A549 (cell line): ENCODE results near the gene INTS4.

Experiments used
- ATOH8 ChIP-seq: fragments of 250-450 bp; sonication (Bioruptor Pico); IDR thresholded peaks from 2 replicates; pipeline ENCODE4 v1.5.0; 2020; ENCODE audit warnings: low read depth, mild to moderate bottlenecking, moderate library complexity
- BCL3 ChIP-seq: fragments of >200 bp; sonication (Bioruptor Twin); formaldehyde crosslinking; IDR thresholded peaks from 3 replicates; pipeline ENCODE4 v1.6.1; 2016
- CTCF ChIP-seq: fragments of >200 bp; sonication (Bioruptor Twin); formaldehyde crosslinking; IDR thresholded peaks from 3 replicates; pipeline ENCODE4 v1.5.1; 2016
- HOXA7 ChIP-seq: fragments of 250-450 bp; sonication (Bioruptor Pico); IDR thresholded peaks from 2 replicates; pipeline ENCODE4 v1.5.0; 2020; ENCODE audit warnings: mild to moderate bottlenecking, moderate library complexity
- KDM5A ChIP-seq: fragments of 200-600 bp; sonication (generic); IDR thresholded peaks from 2 replicates; pipeline ENCODE4 v1.6.1; 2016; ENCODE audit warnings: antibody characterized with exemption, mild to moderate bottlenecking
- MAX ChIP-seq: IDR thresholded peaks from 2 replicates; pipeline ENCODE4 v1.6.1; 2012
- NR3C1 ChIP-seq: fragments of >200 bp; sonication (Bioruptor Twin); formaldehyde crosslinking; IDR thresholded peaks from 3 replicates; pipeline ENCODE4 v1.6.1; 2017
- POLR2A ChIP-seq: IDR thresholded peaks from 2 replicates; pipeline ENCODE4 v1.6.1; 2012; ENCODE audit warnings: mild to moderate bottlenecking, low read length
- RFX5 ChIP-seq: fragments of 450-650 bp; IDR thresholded peaks from 2 replicates; pipeline ENCODE4 v1.7.1; 2014; ENCODE audit warnings: antibody characterized with exemption, mild to moderate bottlenecking, moderate library complexity
- SMC3 ChIP-seq: fragments of >200 bp; sonication (Bioruptor Twin); formaldehyde crosslinking; IDR thresholded peaks from 3 replicates; pipeline ENCODE4 v1.6.1; 2018; ENCODE audit warnings: inconsistent platforms
- ZSCAN20 ChIP-seq: fragments of 250-450 bp; sonication (Bioruptor Pico); IDR thresholded peaks from 2 replicates; pipeline ENCODE4 v1.8.0; 2022; ENCODE audit warnings: mild to moderate bottlenecking, moderate library complexity

GRCh38 chr11:77868744-77869143, 125.7 kb downstream of the INTS4 start:
- TF ChIP-seq KDM5A, result no peak
- no peak for TF ChIP-seq RFX5
- no peak for TF ChIP-seq MAX
- TF ChIP-seq POLR2A, result no peak
- no peak for TF ChIP-seq ZSCAN20 (CRISPR knock-in tag)
- no peak for TF ChIP-seq CTCF
- no peak for TF ChIP-seq SMC3
- TF ChIP-seq ATOH8 (CRISPR knock-in tag), result no peak
- no peak for TF ChIP-seq NR3C1
- TF ChIP-seq BCL3, result no peak
- TF ChIP-seq HOXA7 (CRISPR knock-in tag), result no peak
